Measurements from ENCODE around the gene CHCHD4.
"Not testable (repeated sequence)": the region's sequence is repeated elsewhere in the genome, so short reads cannot be mapped to it uniquely, and the experiment has no call there.

The CHCHD4 gene

GRCh38 chr3:14097616-14098391 is 26.9 kb downstream of the CHCHD4 start:
- no peak for TF ChIP-seq CTCF (conservative IDR thresholded peaks at IDR 0.05; ENCODE audit: low read depth, low read length)
- no peak for DNase-seq (ENCODE audit: low read depth)
- no peak overlapping the region for H3K4me3 ChIP-seq (ENCODE audit: low read length)

GRCh38 chr3:14096742-14097141 is 27.9 kb downstream of the CHCHD4 start:
- no peak for DNase-seq (ENCODE audit: low read depth)
- TF ChIP-seq CTCF (conservative IDR thresholded peaks at IDR 0.05; ENCODE audit: low read depth, low read length) = no peak
- H3K4me3 ChIP-seq (ENCODE audit: low read length) = no peak overlapping the region

GRCh38 chr3:14093831-14094230 is 30.8 kb downstream of the CHCHD4 start:
- TF ChIP-seq CTCF (conservative IDR thresholded peaks at IDR 0.05; ENCODE audit: low read depth, low read length) = no peak
- no peak overlapping the region for H3K4me3 ChIP-seq (ENCODE audit: low read length)
- no peak for DNase-seq (ENCODE audit: low read depth)

- no peak overlapping the region for H3K4me3 ChIP-seq (ENCODE audit: low read length)
- DNase-seq (ENCODE audit: low read depth) = no peak
- TF ChIP-seq CTCF (conservative IDR thresholded peaks at IDR 0.05; ENCODE audit: low read depth, low read length) = no peak
Measured at GRCh38 chr3:14092464-14092863, 32.2 kb downstream of the CHCHD4 start.

- H3K4me3 ChIP-seq (ENCODE audit: low read length); DNase-seq (ENCODE audit: low read depth): not testable (repeated sequence)
Measured at GRCh38 chr3:14091959-14092358, 32.7 kb downstream of the CHCHD4 start.

- not testable (repeated sequence) for H3K4me3 ChIP-seq (ENCODE audit: low read length); DNase-seq (ENCODE audit: low read depth)
Measured at GRCh38 chr3:14087461-14087860, 37.2 kb downstream of the CHCHD4 start.

- DNase-seq (ENCODE audit: low read depth) = no peak
- no peak for TF ChIP-seq CTCF (conservative IDR thresholded peaks at IDR 0.05; ENCODE audit: low read depth, low read length)
- no peak overlapping the region for H3K4me3 ChIP-seq (ENCODE audit: low read length)
Measured at GRCh38 chr3:14082108-14082657, 42.5 kb downstream of the CHCHD4 start.

- no peak for TF ChIP-seq CTCF (conservative IDR thresholded peaks at IDR 0.05; ENCODE audit: low read depth, low read length)
- no peak overlapping the region for H3K4me3 ChIP-seq (ENCODE audit: low read length)
- DNase-seq (ENCODE audit: low read depth) = no peak
Measured at GRCh38 chr3:14077310-14077709, 47.4 kb downstream of the CHCHD4 start.

- DNase-seq (ENCODE audit: low read depth); H3K4me3 ChIP-seq (ENCODE audit: low read length): not testable (repeated sequence)
Measured at GRCh38 chr3:14075233-14075632, 49.4 kb downstream of the CHCHD4 start.
